ENCODE results near the gene ERMARD. TPM values are rescaled to one million over a fixed set of nuclear protein-coding genes. Genes with fewer than 3 reads are reported as not detected.

The ERMARD gene
- total RNA-seq, 1 experiment from 2014 or later = 17.7 TPM

- H3K4me3 Mint-ChIP-seq = peak within 1 kb of the TSS; percentile 93
- H3K9me3 Mint-ChIP-seq = no peaks in the 10 kb centered on the region
- peak within 1 kb of the TSS; percentile 86 for H3K27ac Mint-ChIP-seq
- no peaks in the 10 kb centered on the region for H3K36me3 Mint-ChIP-seq
- ChIA-PET POLR2A (interaction anchor here (1.2 to 2.4 kb wide), 2 partner anchors 23 to 27 kb away, joined by 6 to 14 read pairs; partner anchors contain the start of genes C6orf120, DYNLT2, ERMARD and WDR27), CTCF (interaction anchor here (0.8 kb wide), 1 partner anchor 23 kb away, joined by 3 read pairs; the partner anchor contains the start of genes C6orf120 and WDR27)
- peaks cover 8% of the 10 kb centered on the region for H3K27me3 Mint-ChIP-seq (ENCODE audit: low read depth)
- DNase-seq (ENCODE audit: low spot score) = peak; percentile 72
- peaks cover 40% of the 10 kb centered on the region for H3K4me1 Mint-ChIP-seq
- ATAC-seq = peak; percentile 58
- TF ChIP-seq FOXP1 (CRISPR knock-in tag; IDR thresholded peaks at IDR 0.05; ENCODE audit: borderline replicate concordance) = peak; percentile 87
- TF ChIP-seq TEAD4 (CRISPR knock-in tag; IDR thresholded peaks at IDR 0.05) = 0 out of 2 replicates have a peak, but pooled peaks have one; percentile 12
- TF ChIP-seq ZNF281 (CRISPR knock-in tag; IDR thresholded peaks at IDR 0.05) = peak; percentile 57; the same call in 1 of the 2 replicates
- peak; percentile 78 for TF ChIP-seq ETV6 (CRISPR knock-in tag; IDR thresholded peaks at IDR 0.05)
- peak; percentile 60; the same call in 1 of the 2 replicates for TF ChIP-seq TP53 (CRISPR knock-in tag; IDR thresholded peaks at IDR 0.05)
- TF ChIP-seq, protein P1, sequence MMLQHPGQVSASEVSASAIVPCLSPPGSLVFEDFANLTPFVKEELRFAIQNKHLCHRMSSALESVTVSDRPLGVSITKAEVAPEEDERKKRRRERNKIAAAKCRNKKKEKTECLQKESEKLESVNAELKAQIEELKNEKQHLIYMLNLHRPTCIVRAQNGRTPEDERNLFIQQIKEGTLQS (CRISPR knock-in tag; conservative IDR thresholded peaks at IDR 0.05) = no peak
- 0 out of 2 replicates have a peak, but pooled peaks have one; percentile 55 for TF ChIP-seq SMAD3 (CRISPR knock-in tag; IDR thresholded peaks at IDR 0.05; ENCODE audit: borderline replicate concordance)
- TF ChIP-seq FOXJ3 (CRISPR knock-in tag; IDR thresholded peaks at IDR 0.05; ENCODE audit: borderline replicate concordance) = no peak
- TF ChIP-seq ELF4 (CRISPR knock-in tag; IDR thresholded peaks at IDR 0.05; ENCODE audit: low read depth) = no peak
- TF ChIP-seq ZNF232 (CRISPR knock-in tag; IDR thresholded peaks at IDR 0.05) = 0 out of 2 replicates have a peak, but pooled peaks have one; percentile 42
- TF ChIP-seq ARID4B (CRISPR knock-in tag; IDR thresholded peaks at IDR 0.05; ENCODE audit: borderline replicate concordance) = peak; percentile 71; the same call in 1 of the 2 replicates
- peak; percentile 42; the same call in 1 of the 2 replicates for TF ChIP-seq SP1 (CRISPR knock-in tag; conservative IDR thresholded peaks at IDR 0.05)
- TF ChIP-seq ZNF423 (CRISPR knock-in tag; IDR thresholded peaks at IDR 0.05) = 0 out of 2 replicates have a peak, but pooled peaks have one; percentile 30
- no peak for TF ChIP-seq MXD4 (CRISPR knock-in tag; IDR thresholded peaks at IDR 0.05; ENCODE audit: borderline replicate concordance)
- TF ChIP-seq, protein P2, sequence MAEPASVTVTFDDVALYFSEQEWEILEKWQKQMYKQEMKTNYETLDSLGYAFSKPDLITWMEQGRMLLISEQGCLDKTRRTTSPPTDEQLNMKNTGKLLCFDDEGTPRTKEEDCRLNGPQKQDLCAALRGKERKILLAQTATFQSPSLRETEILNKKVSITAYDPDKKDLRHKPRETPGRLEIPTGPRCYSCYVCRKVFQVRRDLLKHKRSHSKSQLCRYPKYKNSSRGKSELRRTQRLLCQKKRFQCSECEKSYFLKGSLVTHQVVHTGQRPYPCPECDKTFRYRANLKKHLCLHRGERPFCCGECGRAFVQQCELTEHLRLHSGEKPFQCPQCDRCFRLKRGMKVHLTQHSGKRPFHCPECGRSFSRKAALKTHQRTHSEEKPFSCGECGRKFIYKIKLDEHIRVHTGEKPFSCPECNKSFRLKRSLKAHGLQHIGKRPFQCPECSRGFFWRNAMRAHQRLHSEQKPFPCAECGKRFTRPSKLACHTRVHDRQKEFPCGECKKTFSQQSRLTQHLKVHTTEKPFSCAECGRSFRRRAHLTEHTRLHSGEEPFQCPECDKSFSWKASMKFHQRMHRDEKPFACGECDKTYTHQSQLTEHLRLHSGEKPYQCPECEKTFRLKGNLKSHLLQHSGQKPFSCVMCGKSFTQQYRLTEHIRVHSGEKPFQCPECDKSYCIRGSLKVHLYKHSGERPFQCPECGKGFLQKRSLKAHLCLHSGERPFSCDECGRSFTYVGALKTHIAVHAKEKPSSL (CRISPR knock-in tag; conservative IDR thresholded peaks at IDR 0.05) = no peak
- no peak for TF ChIP-seq E2F1 (CRISPR knock-in tag; IDR thresholded peaks at IDR 0.05)
- TF ChIP-seq, protein P3, sequence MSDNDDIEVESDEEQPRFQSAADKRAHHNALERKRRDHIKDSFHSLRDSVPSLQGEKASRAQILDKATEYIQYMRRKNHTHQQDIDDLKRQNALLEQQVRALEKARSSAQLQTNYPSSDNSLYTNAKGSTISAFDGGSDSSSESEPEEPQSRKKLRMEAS (CRISPR knock-in tag; IDR thresholded peaks at IDR 0.05) = peak; percentile 89
- TF ChIP-seq GTF2I (CRISPR knock-in tag; conservative IDR thresholded peaks at IDR 0.05) = no peak
- TF ChIP-seq RELA (CRISPR knock-in tag; IDR thresholded peaks at IDR 0.05; ENCODE audit: borderline replicate concordance) = 0 out of 2 replicates have a peak, but pooled peaks have one; percentile 48
- TF ChIP-seq ZNF317 (CRISPR knock-in tag; IDR thresholded peaks at IDR 0.05; ENCODE audit: borderline replicate concordance, low read depth) = no peak
- peak; percentile 79; the same call in 1 of the 2 replicates for TF ChIP-seq JUN (CRISPR knock-in tag; IDR thresholded peaks at IDR 0.05)
- TF ChIP-seq, protein P4, sequence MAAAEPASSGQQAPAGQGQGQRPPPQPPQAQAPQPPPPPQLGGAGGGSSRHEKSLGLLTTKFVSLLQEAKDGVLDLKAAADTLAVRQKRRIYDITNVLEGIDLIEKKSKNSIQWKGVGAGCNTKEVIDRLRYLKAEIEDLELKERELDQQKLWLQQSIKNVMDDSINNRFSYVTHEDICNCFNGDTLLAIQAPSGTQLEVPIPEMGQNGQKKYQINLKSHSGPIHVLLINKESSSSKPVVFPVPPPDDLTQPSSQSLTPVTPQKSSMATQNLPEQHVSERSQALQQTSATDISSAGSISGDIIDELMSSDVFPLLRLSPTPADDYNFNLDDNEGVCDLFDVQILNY (CRISPR knock-in tag; IDR thresholded peaks at IDR 0.05) = 0 out of 2 replicates have a peak, but pooled peaks have one; percentile 23
- peak; percentile 67 for TF ChIP-seq ZBTB43 (CRISPR knock-in tag; IDR thresholded peaks at IDR 0.05)
These were observed 26.8 kb upstream of the ERMARD start, which contains the start of gene PHF10 for GRCh38 chr6:169724494-169725124. PHF10 (minus strand) TSS chr6:169724500; CDS start chr6:169723931, 569 bp downstream.

All from WTC11 (cell line).